T-helper 2 cell treated with Interferon-gamma antibody and Interleukin-4, amounts not matched to agents 5 μg/mL and 100 μg/mL, for 36 hours (primary cell): ENCODE measurements around the gene PGAP6.
"Not testable (repeated sequence)": the region's sequence is repeated elsewhere in the genome, so short reads cannot be mapped to it uniquely, and the experiment has no call there.

Experiments
- DNase-seq: peaks from one replicate; pipeline ENCODE4 v3.0.0; 2021; ENCODE audit warnings: low spot score
- H3K27ac Mint-ChIP-seq: one replicate; pipeline ENCODE4 v1.8.0; 2021; ENCODE audit warnings: mild to moderate bottlenecking, mixed read lengths
- H3K27me3 Mint-ChIP-seq: one replicate; pipeline ENCODE4 v1.8.0; 2021; ENCODE audit warnings: low read depth, mixed read lengths
- H3K36me3 Mint-ChIP-seq: one replicate; pipeline ENCODE4 v1.8.0; 2021; ENCODE audit warnings: low read depth, mixed read lengths
- H3K4me1 Mint-ChIP-seq: one replicate; pipeline ENCODE4 v1.8.0; 2021; ENCODE audit warnings: low read depth, mixed read lengths
- H3K4me3 Mint-ChIP-seq: one replicate; pipeline ENCODE4 v1.8.0; 2022; ENCODE audit warnings: mild to moderate bottlenecking, moderate library complexity, mixed read lengths
- H3K9me3 Mint-ChIP-seq: one replicate; pipeline ENCODE4 v1.8.0; 2021; ENCODE audit warnings: mixed read lengths

The PGAP6 gene

DNA sequence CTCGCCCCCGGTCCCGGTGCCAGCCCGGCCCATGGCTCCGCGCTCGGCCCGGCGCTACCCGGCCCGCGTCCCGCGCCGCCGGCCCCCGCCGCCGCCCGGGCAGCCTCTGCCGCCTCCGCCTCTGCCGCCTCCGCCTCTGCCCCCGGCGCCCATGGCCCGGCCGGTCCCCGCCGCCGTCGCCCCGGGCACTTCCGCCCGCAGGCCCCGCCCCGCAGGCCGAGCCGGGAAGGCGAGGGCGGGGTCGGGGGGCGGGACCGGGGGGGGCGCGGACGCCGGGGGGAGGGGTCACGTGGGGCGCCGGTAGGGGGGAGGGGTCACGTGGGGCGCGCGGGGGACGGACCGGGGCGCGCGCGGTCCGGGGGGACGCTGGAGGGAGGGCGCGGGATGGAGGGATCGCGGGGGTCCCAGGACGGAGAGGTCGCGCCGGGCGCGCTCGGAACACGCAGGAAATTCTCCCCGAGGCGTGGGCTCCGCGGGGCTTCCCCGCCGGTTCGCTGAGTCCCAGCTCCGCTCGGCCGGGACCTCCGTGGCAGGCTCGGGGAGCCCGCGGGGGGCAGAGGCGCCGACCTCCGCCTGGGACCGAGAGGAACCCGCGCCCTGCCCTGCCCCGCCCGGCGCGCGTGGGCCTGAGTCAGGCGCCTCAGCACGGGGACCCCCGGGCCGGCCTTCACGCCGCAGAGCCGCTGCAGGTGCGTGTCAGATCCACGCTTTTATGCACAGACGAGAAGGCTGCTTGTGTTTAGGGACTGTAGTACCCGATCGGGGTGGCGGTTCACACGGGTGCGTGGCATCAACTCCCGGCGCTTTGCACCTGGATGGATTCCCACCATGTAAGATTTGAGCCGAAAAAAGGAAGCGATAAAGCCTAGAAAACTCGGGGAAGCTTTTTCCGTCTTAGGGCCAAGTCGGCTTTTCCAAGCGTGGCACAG lies at the start of gene PGAP6:
Gene PGAP6 (minus strand): TSS at position 190 of the 929 bp plus-strand sequence. CDS start 157 bp downstream, at position 33.
- peak; percentile 70 for DNase-seq
- Mint-ChIP-seq H3K27ac (peak within 1 kb of the TSS; percentile 52), H3K4me1 (peaks cover 14% of the 10 kb centered on the region), H3K9me3 (no peaks in the 10 kb centered on the region), H3K4me3 (peak within 1 kb of the TSS; percentile 83), H3K36me3 (no peaks in the 10 kb centered on the region), H3K27me3 (peaks cover 10% of the 10 kb centered on the region)

GRCh38 chr16:430904-431303 lies 49.1 kb upstream of the PGAP6 start:
- Mint-ChIP-seq H3K4me1 (peaks cover 17% of the 10 kb centered on the region), H3K27me3 (no peaks in the 10 kb centered on the region), H3K9me3 (no peaks in the 10 kb centered on the region), H3K36me3 (peaks cover 4% of the 10 kb centered on the region), H3K27ac (no peak overlapping the region), H3K4me3 (no peak overlapping the region)
- DNase-seq: no peak

DNA sequence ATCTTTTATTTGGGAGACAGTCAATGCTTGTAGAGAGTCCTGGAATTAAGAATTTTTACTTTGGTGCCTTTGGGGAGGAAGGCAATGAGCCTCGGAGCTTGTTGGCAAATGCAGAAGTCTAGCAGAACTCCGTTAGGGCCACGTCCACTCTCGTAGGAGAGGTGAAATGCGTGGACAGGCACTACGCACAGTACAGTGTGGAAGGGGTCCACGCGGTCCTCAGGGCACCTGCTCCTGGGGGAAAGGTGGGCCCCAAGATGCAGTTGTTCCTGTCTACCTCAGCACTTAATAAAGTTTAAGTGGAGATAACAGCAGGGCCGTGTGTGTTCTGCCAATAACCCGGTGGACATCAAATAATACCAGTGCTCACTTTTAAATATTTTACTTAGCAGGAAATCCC lies 45.5 kb upstream of the PGAP6 start:
- no peak for DNase-seq
- Mint-ChIP-seq H3K36me3 (peaks cover 4% of the 10 kb centered on the region), H3K4me3 (peak overlapping the region; percentile 76), H3K27ac (no peak overlapping the region), H3K4me1 (peaks cover 25% of the 10 kb centered on the region), H3K27me3 (peaks cover 11% of the 10 kb centered on the region), H3K9me3 (no peaks in the 10 kb centered on the region)

- Mint-ChIP-seq H3K27ac (peak overlapping the region; percentile 20), H3K27me3 (peaks cover 11% of the 10 kb centered on the region), H3K4me1 (peaks cover 25% of the 10 kb centered on the region), H3K36me3 (peaks cover 4% of the 10 kb centered on the region), H3K4me3 (peak overlapping the region; percentile 76), H3K9me3 (no peaks in the 10 kb centered on the region)
- DNase-seq: no peak
Measured at GRCh38 chr16:426906-427249, 45.1 kb upstream of the PGAP6 start.

DNA sequence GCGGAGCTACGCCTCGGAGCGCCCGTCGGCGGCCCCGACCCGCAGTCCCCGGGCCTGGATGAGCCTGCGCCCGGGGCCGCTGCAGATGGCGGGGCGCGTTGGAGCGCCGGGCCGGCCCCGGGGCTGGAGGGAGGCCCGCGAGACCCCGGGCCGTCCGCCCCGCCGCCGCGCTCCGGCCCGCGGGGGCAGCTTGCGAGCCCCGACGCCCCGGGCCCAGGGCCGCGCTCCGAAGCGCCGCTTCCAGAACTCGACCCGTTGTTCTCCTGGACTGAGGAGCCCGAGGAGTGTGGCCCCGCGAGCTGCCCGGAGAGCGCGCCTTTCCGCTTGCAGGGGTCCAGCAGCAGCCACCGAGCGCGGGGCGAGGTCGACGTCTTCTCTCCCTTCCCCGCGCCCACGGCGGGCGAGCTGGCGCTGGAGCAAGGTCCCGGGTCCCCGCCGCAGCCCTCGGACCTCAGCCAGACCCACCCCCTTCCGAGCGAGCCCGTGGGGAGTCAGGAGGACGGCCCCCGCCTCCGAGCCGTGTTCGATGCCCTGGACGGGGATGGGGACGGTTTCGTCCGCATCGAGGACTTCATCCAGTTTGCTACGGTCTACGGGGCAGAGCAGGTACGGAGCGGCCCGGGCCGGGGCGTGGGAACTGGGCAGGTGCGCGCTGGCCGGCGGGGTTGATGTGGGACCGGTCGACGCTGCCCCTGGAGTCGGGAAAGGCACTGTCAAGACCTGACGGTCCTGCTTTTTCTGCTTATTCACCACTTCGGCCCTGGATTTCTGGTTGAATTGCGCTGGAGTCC lies 44.5 kb upstream of the PGAP6 start:
- Mint-ChIP-seq H3K27me3 (peaks cover 11% of the 10 kb centered on the region), H3K27ac (peak overlapping the region; percentile 20), H3K36me3 (peaks cover 4% of the 10 kb centered on the region), H3K4me3 (peak overlapping the region; percentile 76), H3K9me3 (no peaks in the 10 kb centered on the region), H3K4me1 (peaks cover 25% of the 10 kb centered on the region)
- no peak for DNase-seq

DNA sequence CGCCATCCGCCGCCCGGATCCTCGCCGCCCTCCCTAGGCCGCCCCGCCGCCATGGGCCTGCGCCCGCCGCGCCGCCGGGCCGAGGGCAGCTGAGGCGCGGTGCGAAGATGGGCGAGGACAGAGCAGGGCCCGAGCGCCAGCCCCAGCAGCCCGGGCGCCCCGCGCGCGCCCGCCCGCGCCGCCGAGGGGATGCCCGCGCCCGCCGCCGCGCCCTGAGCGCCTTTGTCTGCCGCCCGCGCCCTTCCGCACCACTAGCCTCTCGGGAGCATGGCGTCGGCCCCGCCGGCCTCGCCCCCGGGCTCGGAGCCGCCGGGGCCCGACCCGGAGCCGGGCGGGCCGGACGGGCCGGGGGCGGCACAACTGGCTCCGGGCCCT lies 43.9 kb upstream of the PGAP6 start:
- Mint-ChIP-seq H3K27ac (no peak overlapping the region), H3K9me3 (no peaks in the 10 kb centered on the region), H3K4me3 (peak overlapping the region; percentile 77), H3K27me3 (peaks cover 11% of the 10 kb centered on the region), H3K36me3 (peaks cover 4% of the 10 kb centered on the region), H3K4me1 (peaks cover 23% of the 10 kb centered on the region)
- DNase-seq: no peak

- Mint-ChIP-seq H3K4me1 (peaks cover 23% of the 10 kb centered on the region), H3K9me3 (no peaks in the 10 kb centered on the region), H3K27me3 (peaks cover 11% of the 10 kb centered on the region), H3K27ac (peak within 1 kb of the TSS; percentile 84), H3K4me3 (peak within 1 kb of the TSS; percentile 77), H3K36me3 (peaks cover 4% of the 10 kb centered on the region)
- DNase-seq: peak; percentile 88
Measured at GRCh38 chr16:425082-425718, 43.4 kb upstream of the PGAP6 start, which contains the start of gene RAB11FIP3. Gene RAB11FIP3 (plus strand): TSS chr16:425649. CDS start chr16:426007, 358 bp downstream.

GRCh38 chr16:424623-425081 lies 42.9 kb upstream of the PGAP6 start:
- H3K9me3 Mint-ChIP-seq: no peaks in the 10 kb centered on the region
- peak overlapping the region; percentile 49 for H3K27ac Mint-ChIP-seq
- peak overlapping the region; percentile 77 for H3K4me3 Mint-ChIP-seq
- H3K4me1 Mint-ChIP-seq: peaks cover 23% of the 10 kb centered on the region
- H3K27me3 Mint-ChIP-seq: peaks cover 11% of the 10 kb centered on the region
- no peak for DNase-seq
- peaks cover 4% of the 10 kb centered on the region for H3K36me3 Mint-ChIP-seq

DNA sequence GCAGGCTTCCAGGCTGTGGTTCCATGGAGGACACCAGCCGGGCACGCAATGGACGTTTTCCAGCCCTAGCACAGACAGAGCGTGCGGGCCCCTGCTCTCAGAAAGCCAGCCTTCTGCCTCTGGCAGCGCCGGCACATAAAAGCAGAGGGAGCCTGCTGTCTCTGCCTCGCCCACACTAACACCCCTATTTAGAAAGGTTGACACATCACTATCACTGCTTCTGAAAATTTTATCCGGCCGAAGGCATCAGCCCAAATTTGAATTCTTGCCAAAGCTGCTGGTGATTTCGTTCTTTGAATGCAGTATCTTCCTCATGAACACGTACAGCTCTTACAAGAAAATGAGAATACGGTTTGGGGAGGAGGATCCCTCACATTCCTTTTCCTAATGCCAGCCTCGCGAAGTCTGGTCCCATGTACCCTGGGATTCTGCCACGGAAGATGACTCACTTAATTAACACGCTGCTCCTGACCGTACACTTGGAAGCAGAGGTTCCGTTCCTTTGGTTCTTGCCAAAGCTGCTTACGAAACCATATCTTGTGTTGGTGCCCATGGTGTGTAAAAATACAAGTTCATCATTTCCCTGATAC lies 42.4 kb upstream of the PGAP6 start:
- peaks cover 11% of the 10 kb centered on the region for H3K27me3 Mint-ChIP-seq
- no peak for DNase-seq
- H3K4me1 Mint-ChIP-seq: peaks cover 23% of the 10 kb centered on the region
- no peak overlapping the region for H3K27ac Mint-ChIP-seq
- peaks cover 4% of the 10 kb centered on the region for H3K36me3 Mint-ChIP-seq
- no peaks in the 10 kb centered on the region for H3K9me3 Mint-ChIP-seq
- H3K4me3 Mint-ChIP-seq: peak overlapping the region; percentile 77

DNA sequence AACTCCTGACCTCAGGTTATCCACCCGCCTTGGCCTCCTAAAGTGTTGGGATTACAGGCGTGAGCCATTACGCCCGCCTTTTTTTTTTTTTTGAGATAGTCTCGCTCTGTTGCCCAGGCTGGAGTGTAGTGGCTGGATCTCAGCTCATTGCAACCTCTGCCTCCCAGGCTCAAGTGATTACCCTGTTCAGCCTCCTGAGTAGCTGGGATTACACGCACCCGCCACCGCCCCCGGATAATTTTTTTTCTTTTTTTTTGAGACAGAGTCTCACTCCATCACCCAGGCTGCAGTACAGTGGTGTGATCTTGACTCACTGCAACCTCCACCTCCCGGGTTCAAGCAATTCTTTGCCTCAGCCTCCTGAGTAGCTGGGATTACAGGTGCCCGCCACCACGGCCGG lies 40.4 kb upstream of the PGAP6 start:
- H3K4me3 Mint-ChIP-seq, H3K9me3 Mint-ChIP-seq, H3K27ac Mint-ChIP-seq, DNase-seq, H3K36me3 Mint-ChIP-seq: not testable (repeated sequence)
- peaks cover 11% of the 10 kb centered on the region for H3K27me3 Mint-ChIP-seq
- peaks cover 13% of the 10 kb centered on the region for H3K4me1 Mint-ChIP-seq

- not testable (repeated sequence) for H3K4me1 Mint-ChIP-seq
Measured at GRCh38 chr16:415170-415498, 33.4 kb upstream of the PGAP6 start.

GRCh38 chr16:414395-415169 lies 32.8 kb upstream of the PGAP6 start:
- Mint-ChIP-seq H3K36me3 (no peaks in the 10 kb centered on the region), H3K9me3 (no peaks in the 10 kb centered on the region), H3K27me3 (no peaks in the 10 kb centered on the region), H3K27ac (no peak overlapping the region), H3K4me3 (no peak overlapping the region), H3K4me1 (no peaks in the 10 kb centered on the region)
- DNase-seq: no peak

More at GRCh38 chr16:415170-415498, 33.4 kb upstream of the PGAP6 start:
- DNase-seq, H3K9me3 Mint-ChIP-seq, H3K4me3 Mint-ChIP-seq, H3K27ac Mint-ChIP-seq, H3K27me3 Mint-ChIP-seq, H3K36me3 Mint-ChIP-seq: not testable (repeated sequence)
